ENCODE measurements around the gene RERE. TPM values are rescaled to one million over a fixed set of nuclear protein-coding genes. Genes with fewer than 3 reads are reported as not detected.

Gene RERE
- total RNA-seq, 1 experiment from 2014 or later: 217 TPM

- intact Hi-C loops (cut with micrococcal nuclease; ENCODE audit: unreplicated experiment): no loop called here
- CTCF ChIA-PET: interaction anchor here (0.5 kb wide), 1 partner anchor 21 kb away, joined by 3 read pairs; no protein-coding TSS in a partner anchor
- no peaks in the 10 kb centered on the region for H3K27me3 ChIP-seq (ENCODE audit: control insufficient read depth, insufficient read depth, low read length)
- H3K27ac ChIP-seq (ENCODE audit: low read length): no peak overlapping the region
- TF ChIP-seq REST (IDR thresholded peaks at IDR 0.05; ENCODE audit: insufficient read depth in 1 of 2, low read depth in 2 of 2, low read length in 1 of 2) (no peak), TCF7L2 (IDR thresholded peaks at IDR 0.05; ENCODE audit: low read depth, low read length) (no peak), CTCF (IDR thresholded peaks at IDR 0.05) (no peak), SIN3A (IDR thresholded peaks at IDR 0.05; ENCODE audit: borderline replicate concordance, insufficient read depth, low read depth, low read length) (no peak)
- DNase-seq (ENCODE audit: low read depth, low spot score): no peak
- H3K36me3 ChIP-seq (ENCODE audit: control insufficient read depth, insufficient read depth, low read length): no peaks in the 10 kb centered on the region
- no peak overlapping the region for H3K4me3 ChIP-seq (ENCODE audit: low read depth in 2 of 2, low read length in 2 of 2)
- no peaks in the 10 kb centered on the region for H3K4me1 ChIP-seq (ENCODE audit: control insufficient read depth, insufficient read depth, low read length)
- POLR2A ChIA-PET: interaction anchor here (0.5 kb wide), 1 partner anchor 1341 kb away, joined by 3 read pairs; no protein-coding TSS in a partner anchor
- in situ Hi-C loops (cut with HindIII; ENCODE audit: low pct_unique_long_range_greater_than_20kb, low sequenced_read_pairs): no loop called here
- BruUV-seq (replicated peaks): no TSS peak
- ATAC-seq: no peak
- no peaks in the 10 kb centered on the region for H3K9me3 ChIP-seq (ENCODE audit: control insufficient read depth, insufficient read depth, low read depth, low read length)
These were observed 344.8 kb downstream of the RERE start for GRCh38 chr1:8472668-8473067.

GRCh38 chr1:8471451-8471850 is 346.0 kb downstream of the RERE start:
- CTCF ChIA-PET: interaction anchor here (0.7 kb wide), 1 partner anchor 247 kb away, joined by 5 read pairs; no protein-coding TSS in a partner anchor
- BruUV-seq (replicated peaks): no TSS peak
- ATAC-seq (no peak), DNase-seq (ENCODE audit: low read depth, low spot score) (no peak)
- POLR2A ChIA-PET: no interaction called here
- intact Hi-C loops (cut with micrococcal nuclease; ENCODE audit: unreplicated experiment) (no loop called here), in situ Hi-C loops (cut with HindIII; ENCODE audit: low pct_unique_long_range_greater_than_20kb, low sequenced_read_pairs) (no loop called here)
- no peaks in the 10 kb centered on the region for H3K36me3 ChIP-seq (ENCODE audit: control insufficient read depth, insufficient read depth, low read length)
- no peak overlapping the region for H3K4me3 ChIP-seq (ENCODE audit: low read depth in 2 of 2, low read length in 2 of 2)
- H3K4me1 ChIP-seq (ENCODE audit: control insufficient read depth, insufficient read depth, low read length): peaks cover 5% of the 10 kb centered on the region
- TF ChIP-seq REST (IDR thresholded peaks at IDR 0.05; ENCODE audit: insufficient read depth in 1 of 2, low read depth in 2 of 2, low read length in 1 of 2) (no peak), CTCF (IDR thresholded peaks at IDR 0.05) (no peak)
- no peaks in the 10 kb centered on the region for H3K9me3 ChIP-seq (ENCODE audit: control insufficient read depth, insufficient read depth, low read depth, low read length)
- no peaks in the 10 kb centered on the region for H3K27me3 ChIP-seq (ENCODE audit: control insufficient read depth, insufficient read depth, low read length)
- H3K27ac ChIP-seq (ENCODE audit: low read length): no peak overlapping the region

All from Panc1 (cell line).